Stimulated activated CD4-positive, alpha-beta T cell treated with anti-CD3 and anti-CD28 coated beads, Interleukin-1b, Interleukin-23, amount 100 ng/mL, for 48 hours (primary cell): ENCODE results near the gene BCL11B.

Experiments used
- DNase-seq: peaks from one replicate; pipeline ENCODE4 v3.0.0-alpha.2; 2020

The BCL11B gene

DNA sequence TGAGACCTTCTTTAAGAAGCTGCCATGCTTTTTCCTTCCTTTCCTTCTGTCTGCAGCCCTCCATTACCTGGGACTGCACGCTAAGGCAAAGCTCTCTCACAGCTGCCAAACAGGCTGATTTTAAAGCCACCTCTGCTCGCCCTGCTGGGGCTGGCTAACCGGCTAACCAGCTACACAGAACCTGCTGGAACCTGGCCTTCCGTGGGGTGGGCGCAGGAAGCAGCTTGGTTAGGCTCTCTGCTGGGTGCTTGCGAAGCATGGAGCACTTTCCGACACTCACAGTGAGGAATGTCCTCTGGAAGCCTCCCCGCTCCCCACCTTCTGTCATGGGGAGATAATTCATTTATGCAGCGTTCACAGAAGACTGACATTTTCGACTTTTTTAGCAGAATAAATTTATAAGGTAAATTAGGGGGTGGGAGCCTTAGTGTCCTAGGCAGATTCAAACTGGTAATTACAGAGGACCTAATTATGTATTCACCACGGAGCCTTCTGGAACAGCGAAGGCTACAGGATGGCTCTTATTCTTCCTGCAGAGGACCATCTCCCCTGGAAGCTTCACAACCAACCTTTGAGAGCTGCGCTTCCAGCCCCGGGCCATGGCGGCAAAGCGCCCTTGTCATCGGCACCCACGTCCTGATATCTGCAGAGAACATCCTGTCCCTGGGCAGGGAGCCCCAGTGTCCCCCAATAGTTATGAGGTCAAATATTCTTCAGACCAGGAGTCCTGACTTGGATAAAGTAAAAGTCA is 12.4 kb upstream of the BCL11B start:
- no peak for DNase-seq

DNA sequence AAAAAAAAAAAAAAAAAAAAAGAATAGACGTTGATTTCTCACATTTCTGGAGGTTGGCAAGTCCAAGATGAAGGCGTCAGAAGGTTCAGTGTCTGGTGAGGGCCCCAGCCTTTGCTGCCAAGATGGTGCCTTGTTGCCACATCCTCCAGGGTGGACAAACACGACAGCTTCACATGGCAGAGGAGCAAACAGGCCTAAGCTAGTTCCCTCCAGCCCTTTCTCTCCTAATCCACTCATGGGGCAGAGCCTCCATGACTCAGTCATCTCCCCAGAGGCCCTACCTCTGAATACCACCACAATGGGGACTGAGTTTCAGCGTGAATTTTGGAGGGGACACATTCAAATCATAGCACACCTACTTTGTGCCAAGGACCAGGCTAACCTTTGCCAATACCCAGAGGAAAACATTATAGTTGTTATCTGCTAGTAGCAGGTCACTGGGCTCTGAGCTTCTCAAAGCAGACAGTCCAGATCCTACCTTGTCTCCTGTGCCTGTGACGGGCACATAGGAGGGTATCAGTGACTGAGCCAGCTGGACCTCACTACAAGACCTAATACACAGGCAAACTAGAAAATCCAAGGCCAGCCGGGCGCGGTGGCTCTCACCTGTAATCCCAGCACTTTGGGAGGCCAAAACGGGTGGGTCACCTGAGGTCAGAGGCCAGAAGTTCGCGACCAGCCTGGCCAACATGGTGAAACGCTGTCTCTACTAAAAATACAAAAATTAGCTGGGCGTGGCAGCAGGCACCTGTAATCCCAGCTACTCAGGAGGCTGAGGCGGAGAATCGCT is 10.5 kb upstream of the BCL11B start:
- no peak for DNase-seq

DNA sequence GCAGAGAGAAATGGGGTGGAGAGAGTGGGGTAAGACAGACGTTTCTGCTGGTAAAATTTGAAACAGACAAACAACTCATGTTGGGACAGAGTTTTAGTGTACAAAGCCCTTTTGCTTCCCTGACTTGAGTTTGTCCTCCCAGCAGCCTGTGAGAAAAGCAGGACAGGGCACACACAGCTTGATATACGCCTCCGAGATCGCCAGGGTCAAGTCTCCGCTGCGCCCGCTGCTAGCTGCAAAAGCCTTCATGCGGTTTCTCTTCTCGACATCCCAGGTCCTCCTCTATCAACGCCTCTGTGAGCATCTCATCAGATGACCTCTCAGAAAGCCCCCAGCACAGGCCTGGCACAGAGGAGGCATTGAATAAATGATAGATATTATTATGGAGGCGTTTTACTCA is 9.4 kb upstream of the BCL11B start:
- no peak for DNase-seq

DNA sequence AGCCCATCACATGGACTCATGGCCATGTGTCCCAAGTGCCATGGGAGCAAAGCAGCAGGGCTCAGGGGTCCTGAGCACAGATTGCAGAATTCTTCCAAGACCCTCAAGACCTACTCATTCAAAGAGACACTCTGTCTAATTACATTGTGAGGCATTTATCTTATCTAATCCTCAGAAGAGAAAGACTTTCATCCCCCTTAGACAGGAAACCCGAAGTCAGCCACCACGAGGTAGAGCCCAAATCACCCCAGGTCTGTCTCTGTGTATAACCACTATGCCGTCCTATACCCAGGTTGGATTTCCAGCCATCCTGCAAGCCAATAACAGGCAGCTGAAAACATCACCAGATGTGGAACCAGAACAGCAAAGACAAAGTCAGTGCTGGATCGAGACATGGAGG is 8.9 kb upstream of the BCL11B start:
- DNase-seq = no peak

DNA sequence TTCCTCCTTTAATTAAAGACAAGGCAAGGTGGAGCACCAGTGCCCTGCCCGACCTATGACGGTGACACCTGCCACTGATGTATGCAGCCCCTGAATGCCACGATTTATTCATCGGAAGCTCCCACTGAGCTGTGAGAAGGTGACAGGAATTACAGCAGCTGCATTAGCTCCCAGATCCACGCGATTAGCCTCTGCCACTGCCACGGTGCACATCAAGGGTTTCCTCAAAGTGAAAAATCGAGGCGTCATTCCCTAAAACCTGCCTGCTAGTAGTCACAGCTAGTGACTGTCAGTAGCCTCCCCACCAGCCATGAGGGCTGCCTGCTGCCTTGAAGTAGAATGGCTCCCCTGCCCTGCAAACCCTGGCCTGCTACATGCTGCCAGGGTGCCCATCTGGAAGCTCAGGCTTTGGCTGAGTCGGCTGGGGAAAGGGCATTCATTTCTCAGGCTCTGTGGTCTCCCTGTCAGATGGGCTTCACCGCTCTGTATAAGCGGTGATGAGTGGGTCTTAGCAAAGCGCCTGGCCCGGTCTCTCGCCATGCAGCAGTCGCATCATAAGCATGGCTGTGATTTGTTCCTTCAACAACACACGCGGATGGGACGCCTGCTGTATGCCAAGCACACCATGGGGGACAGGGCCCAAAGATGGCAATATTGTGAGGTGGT is 8.2 kb upstream of the BCL11B start:
- no peak for DNase-seq

DNA sequence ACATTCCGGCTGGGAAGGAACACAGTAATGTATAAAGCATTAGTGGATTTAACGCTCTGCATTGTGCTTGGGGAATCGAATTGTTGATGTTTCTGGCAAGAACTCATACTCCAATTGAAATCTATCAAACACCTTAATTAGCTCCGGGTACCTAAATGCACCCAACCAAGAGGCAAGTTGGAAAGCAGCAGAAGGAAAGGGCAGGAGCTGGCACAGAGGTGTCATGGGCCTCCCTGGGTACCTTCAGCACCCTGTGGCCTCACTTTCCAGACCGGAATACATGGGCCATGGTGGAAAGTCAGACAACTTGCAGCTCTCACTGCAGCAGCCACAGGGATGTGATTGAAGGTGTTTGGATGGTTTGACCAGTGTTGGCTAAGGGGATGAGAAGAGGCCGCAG is 6.8 kb upstream of the BCL11B start:
- no peak for DNase-seq

DNA sequence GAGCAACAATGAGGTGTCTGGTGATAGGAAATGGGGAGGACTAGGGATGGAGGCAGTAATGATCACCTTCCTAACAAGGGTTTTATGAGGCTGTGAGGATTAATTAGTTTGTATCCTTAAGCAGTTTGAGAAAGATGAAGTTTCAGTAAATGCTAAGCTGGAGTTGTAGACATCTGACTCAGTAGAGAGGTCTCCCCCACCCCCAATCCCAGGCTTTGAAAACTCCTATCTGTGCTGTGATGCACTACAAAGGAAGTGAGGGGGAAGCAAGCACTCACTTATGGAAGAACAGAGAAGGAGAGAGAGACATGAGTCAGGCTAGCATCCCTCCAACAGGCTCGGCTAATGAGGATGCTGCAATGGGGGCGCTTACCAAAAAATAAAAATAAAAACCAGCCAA is 5.5 kb upstream of the BCL11B start:
- DNase-seq = no peak

DNA sequence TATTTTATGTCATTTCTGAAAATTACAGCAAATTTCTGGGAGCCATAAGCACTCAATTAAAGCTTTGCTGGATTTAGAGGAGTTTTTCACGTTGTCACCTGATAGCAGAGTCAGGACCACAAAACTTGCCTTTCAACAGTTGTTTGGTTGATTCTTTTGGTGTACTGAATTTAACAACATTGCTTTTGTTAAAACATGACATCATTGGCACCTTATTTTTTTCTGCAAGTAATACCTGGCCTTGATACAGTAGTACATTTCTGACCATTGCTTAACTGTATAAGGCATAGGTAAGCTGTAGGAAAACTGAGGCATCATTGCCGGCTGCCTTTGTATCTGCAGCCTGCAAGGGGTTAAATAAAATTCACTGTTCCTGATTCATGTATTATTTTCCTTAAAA is 4.5 kb upstream of the BCL11B start:
- DNase-seq = no peak

DNA sequence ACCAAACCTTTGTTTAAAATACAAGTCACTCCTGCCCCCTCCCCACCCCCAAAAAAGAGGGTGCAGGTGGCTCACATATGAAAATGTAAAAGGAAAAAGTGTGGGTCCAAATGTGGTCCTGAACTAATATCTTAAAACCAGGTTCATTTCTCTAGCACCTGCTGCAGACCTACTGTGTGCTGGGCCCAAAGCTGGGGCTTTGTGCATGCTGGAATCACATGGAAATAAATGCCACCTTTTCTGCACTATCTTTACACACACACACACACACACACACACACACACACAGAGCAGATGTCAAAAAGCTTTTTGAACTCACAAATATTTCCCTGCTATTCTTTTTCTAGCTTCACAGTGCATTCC is 3.2 kb upstream of the BCL11B start:
- no peak for DNase-seq

DNA sequence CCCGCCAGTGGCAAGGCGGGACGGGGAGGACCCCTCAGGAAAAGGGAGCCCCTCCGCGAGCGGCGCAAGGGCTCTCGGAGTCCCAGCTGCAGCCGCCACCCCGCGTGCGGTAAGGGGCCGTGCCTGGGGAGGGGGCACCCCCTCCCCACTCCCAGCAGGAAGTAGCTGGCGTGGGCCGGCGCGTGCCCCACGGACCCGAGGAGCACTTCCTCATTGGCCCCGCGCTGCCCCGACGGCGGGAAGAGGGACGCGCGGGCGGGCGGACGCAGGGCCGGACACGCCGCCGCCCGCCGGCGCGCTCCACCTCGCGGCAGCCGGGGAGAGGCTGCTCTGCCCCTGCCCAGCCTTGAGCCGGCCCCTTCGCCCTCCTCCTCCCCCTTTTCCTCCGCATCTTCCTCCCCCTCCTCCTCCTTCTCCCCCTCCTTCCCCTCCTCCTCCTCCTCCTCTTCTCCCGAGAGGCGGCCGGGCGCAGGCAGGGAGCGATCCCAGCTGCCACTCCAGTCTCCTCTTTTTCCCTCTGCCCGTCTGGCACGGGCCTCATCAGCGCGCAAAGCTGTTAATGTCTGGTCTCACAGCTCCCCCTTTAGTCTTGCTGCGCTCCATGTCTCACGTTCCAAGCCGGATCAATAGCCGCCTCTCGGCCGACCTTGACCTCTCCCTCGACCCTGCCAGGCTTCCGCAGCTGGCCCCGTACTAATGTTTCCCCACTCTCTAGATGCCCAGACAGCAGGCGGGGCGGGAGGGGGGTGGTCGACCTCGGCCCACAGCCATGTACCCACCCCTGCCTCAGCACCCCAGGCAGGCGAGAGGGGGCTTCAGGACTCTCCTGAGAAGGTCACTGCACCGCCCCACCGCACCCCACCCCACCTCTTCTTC is 2.6 kb upstream of the BCL11B start:
- DNase-seq = peak; percentile 56

DNA sequence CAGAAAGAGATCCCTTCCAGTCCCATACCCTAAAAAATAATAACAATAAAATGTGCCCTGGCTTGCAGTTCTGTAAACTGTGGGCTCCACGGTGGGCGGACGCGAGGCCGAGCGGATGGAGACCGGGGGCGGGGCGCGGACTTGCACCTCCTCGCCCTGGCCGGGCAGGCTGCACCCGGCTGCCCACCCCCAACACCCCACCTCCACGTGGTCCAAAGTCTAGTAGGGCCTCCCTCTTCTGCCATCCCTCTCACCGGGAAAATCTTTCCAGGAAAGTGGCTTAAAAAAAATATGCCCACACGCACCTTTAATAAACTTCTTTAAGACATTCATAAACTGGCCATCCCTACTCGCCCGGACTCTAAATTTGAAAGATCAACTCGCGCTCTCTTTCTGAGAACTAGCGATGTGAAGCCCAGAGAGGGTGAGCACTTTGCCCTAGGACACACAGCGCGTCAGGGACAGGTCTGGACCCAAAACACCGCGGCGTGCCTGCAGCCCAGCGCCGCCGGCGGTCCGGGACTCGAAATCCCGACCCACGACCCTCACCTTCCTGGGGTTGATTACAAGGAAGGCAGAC is 1.9 kb upstream of the BCL11B start:
- DNase-seq = peak; percentile 40

DNA sequence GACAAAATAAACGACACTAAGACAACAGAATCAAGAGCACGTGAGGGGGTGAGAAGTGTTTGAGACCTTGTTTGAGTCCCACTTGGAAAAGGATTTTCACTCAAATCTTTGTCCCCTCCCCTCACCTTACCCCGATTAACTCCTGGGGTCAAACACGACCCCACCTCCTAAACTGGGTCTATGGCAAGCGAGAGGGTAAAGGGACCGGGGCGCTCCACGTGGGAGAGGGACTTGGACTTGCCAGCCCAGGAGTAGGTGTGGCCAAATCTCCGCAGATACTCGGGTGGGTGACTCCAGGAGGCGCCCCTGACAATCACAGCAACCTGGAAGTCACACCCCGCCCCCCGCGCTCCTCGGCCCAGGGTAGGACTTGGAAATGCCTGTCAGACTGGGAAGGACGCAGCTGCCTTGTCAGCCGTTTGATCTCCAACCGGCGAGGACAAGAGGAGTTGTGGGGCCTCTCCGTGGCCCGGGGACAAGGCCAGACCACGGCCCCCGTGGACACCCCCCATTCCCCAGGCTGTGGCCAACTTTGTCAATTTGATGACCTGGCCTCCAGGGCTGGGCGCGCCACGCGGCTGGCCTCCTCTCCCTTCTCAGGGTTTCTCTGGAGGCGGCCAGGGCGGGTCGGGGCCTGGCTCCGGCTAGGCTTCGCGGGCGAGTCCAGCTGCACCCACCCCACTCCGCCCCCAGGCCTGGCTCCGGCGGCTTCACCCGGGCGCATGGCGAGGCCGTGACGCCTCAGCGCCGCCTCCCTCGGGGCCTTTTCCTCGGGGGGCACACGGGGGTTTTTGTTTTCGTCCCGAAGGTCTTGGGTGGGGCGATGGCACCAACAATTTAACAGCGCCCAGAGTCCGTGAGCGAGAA is 1.1 kb upstream of the BCL11B start:
- peak; percentile 76 for DNase-seq

DNA sequence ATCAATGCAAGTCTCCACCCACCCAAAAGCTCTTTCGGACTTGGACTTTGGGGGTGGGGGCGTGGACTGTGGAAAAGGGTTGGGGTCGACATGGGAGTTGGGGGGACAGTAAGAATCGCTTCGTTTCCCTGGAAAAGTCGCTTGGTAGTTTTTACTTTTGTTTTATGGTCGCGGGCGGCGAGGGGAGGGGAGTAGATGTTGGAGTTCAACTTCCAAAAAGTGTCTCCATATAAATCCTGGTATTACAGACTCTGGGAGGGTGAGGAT is 568 bp upstream of the BCL11B start:
- DNase-seq = no peak

DNA sequence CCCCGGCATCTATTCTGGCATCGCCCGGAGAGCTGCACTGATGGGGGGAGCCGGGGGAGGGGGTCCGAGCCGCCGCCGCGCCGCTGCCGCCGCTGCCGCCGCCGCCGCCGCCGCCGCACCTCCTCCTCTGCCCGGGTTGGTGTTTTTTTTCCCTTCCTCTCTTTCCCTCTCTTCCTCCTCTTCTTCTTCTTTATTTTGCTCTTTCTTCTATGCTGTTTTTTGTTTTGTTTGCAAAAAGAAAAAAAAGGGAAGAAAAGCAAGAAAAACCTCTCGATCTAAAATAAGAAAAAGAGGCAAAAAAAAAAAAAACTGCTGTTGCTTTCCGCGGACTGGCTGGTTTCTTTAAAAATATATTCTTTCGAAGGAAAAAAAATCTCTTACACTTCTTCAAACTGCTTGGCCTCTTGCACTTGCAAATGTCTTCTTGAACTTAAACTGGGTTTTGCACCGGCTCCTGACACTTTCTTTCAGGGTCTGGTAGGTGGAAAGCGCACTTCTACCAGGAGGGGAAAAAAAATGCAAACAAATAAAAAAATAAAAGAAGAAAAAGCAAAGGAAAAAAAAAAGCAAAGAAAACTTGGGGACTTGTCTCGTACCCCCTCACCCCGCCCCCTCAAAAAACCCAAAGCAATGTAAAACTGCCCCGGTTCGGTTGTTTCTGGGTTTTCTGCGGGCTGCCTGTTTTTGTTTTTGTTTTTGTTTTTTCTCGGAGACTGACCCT is 616 bp downstream of the BCL11B start:
- no peak for DNase-seq

DNA sequence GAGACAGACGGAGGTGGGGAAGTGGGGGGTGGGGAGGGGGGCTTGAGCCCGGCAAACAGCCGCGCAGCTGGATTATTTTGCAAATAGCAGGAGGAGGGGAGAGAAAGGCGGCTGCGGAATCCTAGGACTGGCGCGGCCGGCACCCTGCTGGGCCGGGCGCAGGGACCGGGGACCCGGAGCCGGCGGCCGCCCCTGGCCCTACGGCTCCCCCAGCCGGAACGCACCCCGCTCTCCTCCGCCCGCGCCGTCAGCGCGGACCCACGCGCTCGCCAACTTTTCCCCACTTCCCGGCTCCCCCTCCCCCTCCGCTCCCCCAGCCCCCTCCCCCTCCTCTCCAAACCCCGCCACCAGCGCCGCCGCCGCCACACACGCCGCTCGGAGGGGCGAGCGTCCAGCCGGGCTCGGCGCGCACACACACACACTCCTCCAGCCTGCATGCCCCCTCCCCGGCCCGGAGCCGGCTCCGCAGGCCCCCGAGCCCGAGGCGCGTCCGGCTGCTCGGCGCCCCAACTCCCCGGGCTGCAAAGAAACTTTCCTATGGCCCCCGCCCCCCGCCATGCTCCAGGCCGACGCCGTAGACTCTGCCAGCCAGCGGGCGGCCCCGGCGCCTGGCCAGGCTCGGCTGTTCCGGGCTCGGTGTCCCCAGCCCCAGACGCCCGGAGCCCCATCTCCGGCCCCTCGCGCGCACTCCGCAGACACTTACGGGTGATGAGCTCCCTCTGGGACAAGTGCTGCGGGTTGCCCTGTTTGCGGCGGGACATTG is 1.4 kb downstream of the BCL11B start:
- DNase-seq = no peak

DNA sequence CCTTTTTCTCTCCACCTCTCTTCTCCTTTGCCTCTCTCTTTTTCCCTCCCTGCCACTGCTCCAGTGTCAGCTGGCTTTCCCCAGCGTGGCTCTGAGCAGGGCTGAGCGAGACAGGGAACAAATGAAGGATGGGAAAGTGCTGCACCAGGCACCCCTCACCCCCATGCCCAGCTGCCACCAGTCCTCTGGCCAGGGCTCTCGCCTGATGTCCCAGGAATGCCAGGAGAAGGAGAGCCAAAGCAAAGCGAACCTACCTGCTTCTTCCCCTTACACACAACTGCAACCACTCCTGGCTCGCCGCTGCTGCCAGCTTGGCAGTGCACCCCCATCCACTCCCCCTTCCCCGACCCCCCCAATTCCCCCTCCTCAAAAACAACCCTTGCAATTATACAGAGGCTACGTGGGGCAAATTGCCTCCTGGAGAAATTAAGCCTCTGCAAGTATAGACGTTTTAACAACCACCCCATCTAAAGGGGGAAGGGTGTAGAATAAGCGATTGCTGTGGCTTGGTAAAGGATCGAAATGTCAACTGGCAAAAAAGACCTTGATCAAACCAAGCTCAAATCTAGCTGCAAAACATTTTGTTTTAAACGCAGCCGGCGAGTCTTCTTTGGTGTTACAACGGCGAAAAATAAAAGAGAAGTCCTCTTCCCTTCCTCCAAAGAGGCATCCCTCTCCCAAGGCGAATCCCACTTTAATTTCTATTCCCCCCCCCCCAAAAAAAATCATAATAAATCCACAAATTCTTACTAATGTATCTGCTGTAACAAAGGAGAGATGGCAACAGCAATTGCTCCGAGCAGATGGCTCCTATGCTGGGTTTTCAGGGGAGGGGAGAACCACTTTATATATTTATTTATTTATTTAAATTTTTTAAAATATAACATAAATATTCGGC is 2.9 kb downstream of the BCL11B start:
- DNase-seq = no peak

DNA sequence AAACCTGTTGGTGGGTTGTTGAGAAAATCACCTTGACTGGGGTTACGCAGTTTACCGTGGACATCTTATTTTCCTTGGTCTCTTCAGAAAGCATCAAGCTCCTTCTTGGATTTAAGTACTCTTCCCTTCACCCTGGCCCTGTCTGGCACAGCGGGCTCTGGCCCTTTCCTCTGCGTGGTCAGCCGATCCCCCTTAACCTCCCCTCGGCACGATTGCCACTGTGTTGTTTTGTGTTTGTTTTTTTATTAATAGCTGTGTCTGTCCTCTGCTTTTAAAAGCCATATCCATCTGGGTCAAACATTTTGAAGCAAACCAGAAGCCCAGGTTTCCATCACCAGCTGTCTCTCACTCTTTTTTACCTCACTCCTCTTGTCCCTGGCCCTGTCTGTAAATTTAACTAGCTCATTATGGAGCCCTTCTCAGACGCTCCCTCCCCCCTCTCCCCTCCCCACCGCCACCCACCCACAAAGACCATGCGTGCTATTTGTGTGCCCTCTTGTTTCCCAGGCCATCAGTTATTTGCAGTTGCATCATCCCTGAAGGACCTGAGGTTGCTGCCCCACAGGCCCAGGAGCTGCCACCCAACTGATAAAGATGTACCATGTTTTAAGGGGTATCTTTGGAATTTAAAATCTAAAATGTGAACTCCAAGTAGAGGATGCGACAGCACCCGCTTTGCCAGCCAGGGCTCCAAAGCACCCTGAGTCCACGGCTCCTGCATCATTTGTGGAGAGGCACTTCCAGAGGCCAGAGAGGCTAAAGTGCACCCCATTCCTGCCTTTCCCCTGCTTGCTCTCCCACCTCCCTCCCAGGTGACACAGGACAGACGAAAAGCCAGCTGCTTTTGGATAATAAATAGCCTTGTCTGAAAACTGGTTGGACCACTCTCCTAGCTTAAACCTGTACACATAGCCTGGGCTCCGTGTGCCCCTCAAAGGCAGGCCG is 3.9 kb downstream of the BCL11B start:
- DNase-seq = no peak

DNA sequence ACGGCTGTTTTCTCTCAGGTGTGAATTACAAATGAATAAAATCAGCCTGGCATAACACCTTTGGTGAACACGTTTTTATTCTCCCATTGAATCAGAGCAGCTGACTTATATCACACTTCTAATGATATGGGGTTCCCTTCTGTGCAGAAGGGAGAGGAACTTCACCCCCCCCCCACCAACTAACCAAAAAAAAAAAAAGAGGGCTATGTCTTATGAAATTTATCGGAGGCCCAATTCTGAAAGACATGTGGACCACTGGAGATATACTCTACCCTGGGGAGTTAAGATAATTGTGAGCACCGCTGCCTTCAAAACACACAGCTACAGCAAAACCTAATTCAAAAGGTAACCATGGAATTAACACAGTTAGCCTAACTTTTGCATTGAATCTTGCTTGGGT is 4.6 kb downstream of the BCL11B start:
- no peak for DNase-seq
